Measurements from ENCODE around the gene NDFIP1.

NDFIP1 gene

GRCh38 chr5:142197781-142198180 is 89.2 kb downstream of the NDFIP1 start:
- DNase-seq (ENCODE audit: low read depth, low spot score): no peak
- in situ Hi-C loops (cut with HindIII; ENCODE audit: low sequenced_read_pairs): no loop called here
- no peak overlapping the region for H3K4me3 ChIP-seq (ENCODE audit: low read depth, low read length)
- TF ChIP-seq CTCF (IDR thresholded peaks at IDR 0.05; ENCODE audit: low read depth, low read length): no peak

- no peak for TF ChIP-seq CTCF (IDR thresholded peaks at IDR 0.05; ENCODE audit: low read depth, low read length)
- no peak for DNase-seq (ENCODE audit: low read depth, low spot score)
- no peak overlapping the region for H3K4me3 ChIP-seq (ENCODE audit: low read depth, low read length)
- in situ Hi-C loops (cut with HindIII; ENCODE audit: low sequenced_read_pairs): no loop called here
These were observed 90.8 kb downstream of the NDFIP1 start for GRCh38 chr5:142199388-142199787.

- H3K4me3 ChIP-seq (ENCODE audit: low read depth, low read length): no peak overlapping the region
- no peak for DNase-seq (ENCODE audit: low read depth, low spot score)
- in situ Hi-C loops (cut with HindIII; ENCODE audit: low sequenced_read_pairs): no loop called here
- no peak for TF ChIP-seq CTCF (IDR thresholded peaks at IDR 0.05; ENCODE audit: low read depth, low read length)
These were observed 91.8 kb downstream of the NDFIP1 start for GRCh38 chr5:142200387-142200786.

GRCh38 chr5:142201471-142201887 is 92.9 kb downstream of the NDFIP1 start:
- in situ Hi-C loops (cut with HindIII; ENCODE audit: low sequenced_read_pairs): no loop called here

GRCh38 chr5:142202282-142202681 is 93.7 kb downstream of the NDFIP1 start:
- DNase-seq (ENCODE audit: low read depth, low spot score): peak; percentile 69
- TF ChIP-seq CTCF (IDR thresholded peaks at IDR 0.05; ENCODE audit: low read depth, low read length): no peak
- in situ Hi-C loops (cut with HindIII; ENCODE audit: low sequenced_read_pairs): no loop called here
- no peak overlapping the region for H3K4me3 ChIP-seq (ENCODE audit: low read depth, low read length)

More at GRCh38 chr5:142201471-142201887, 92.9 kb downstream of the NDFIP1 start:
- peak; percentile 97 for DNase-seq (ENCODE audit: low read depth, low spot score)
- H3K4me3 ChIP-seq (ENCODE audit: low read depth, low read length): no peak overlapping the region
- no peak for TF ChIP-seq CTCF (IDR thresholded peaks at IDR 0.05; ENCODE audit: low read depth, low read length)

Data from astrocyte of the spinal cord (primary cell).